ENCODE measurements around the gene DAGLA.

The DAGLA gene

GRCh38 chr11:61792310-61793082 lies 112.3 kb downstream of the DAGLA start, which contains the start of the genes FEN1 and TMEM258:
FEN1 (plus strand) TSS chr11:61792911; CDS start chr11:61795362, 2,451 bp downstream.
TMEM258 (minus strand) TSS chr11:61792599; CDS start chr11:61792558, 41 bp downstream.
- peak within 1 kb of the TSS; percentile 94 for H3K4me3 ChIP-seq (ENCODE audit: low read depth, low read length)
- no peak for TF ChIP-seq CTCF (IDR thresholded peaks at IDR 0.05; ENCODE audit: low read depth, low read length)

GRCh38 chr11:61793083-61793828 lies 113.1 kb downstream of the DAGLA start:
- peak overlapping the region; percentile 94 for H3K4me3 ChIP-seq (ENCODE audit: low read depth, low read length)
- TF ChIP-seq CTCF (IDR thresholded peaks at IDR 0.05; ENCODE audit: low read depth, low read length): no peak

- no peak for TF ChIP-seq CTCF (IDR thresholded peaks at IDR 0.05; ENCODE audit: low read depth, low read length)
- peak overlapping the region; percentile 94 for H3K4me3 ChIP-seq (ENCODE audit: low read depth, low read length)
Measured at GRCh38 chr11:61793829-61794204, 113.6 kb downstream of the DAGLA start.

GRCh38 chr11:61794579-61794978 lies 114.4 kb downstream of the DAGLA start:
- TF ChIP-seq CTCF (IDR thresholded peaks at IDR 0.05; ENCODE audit: low read depth, low read length): no peak
- H3K4me3 ChIP-seq (ENCODE audit: low read depth, low read length): no peak overlapping the region

GRCh38 chr11:61795459-61795858 lies 115.3 kb downstream of the DAGLA start:
- H3K4me3 ChIP-seq (ENCODE audit: low read depth, low read length): no peak overlapping the region
- no peak for TF ChIP-seq CTCF (IDR thresholded peaks at IDR 0.05; ENCODE audit: low read depth, low read length)

GRCh38 chr11:61795876-61796526 lies 115.8 kb downstream of the DAGLA start:
- H3K4me3 ChIP-seq (ENCODE audit: low read depth, low read length): no peak overlapping the region
- TF ChIP-seq CTCF (IDR thresholded peaks at IDR 0.05; ENCODE audit: low read depth, low read length): no peak

Measured in WI38 (cell line).